ENCODE measurements around the gene LSP1. TPM values are rescaled to one million over a fixed set of nuclear protein-coding genes. Genes with fewer than 3 reads are reported as not detected.

LSP1 gene
- polyA plus RNA-seq, 1 donor from 2014 or later, result not detected

DNA sequence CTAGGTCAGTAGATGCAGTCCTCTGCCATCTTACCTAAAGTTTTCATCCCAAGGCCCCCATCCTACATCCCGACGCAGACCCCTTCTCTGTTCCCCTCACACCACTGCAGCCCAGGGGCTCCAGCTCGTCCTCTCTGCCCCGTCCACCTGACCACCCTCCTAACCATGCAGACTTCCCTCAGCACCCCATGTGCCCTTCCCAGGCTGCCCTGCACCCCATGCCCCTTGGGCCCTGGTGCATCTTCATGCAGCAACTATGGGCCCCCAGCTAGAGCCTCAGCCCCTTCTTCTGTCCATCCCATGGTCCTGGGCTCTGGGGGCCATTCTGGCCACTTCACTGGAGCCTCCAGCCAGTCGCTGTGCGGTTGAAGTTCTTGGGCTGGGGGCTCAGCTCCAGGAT lies 35.9 kb downstream of the LSP1 start:
- Histone ChIP-seq H3F3A (ENCODE audit: insufficient read depth, low read length, poor library complexity, severe bottlenecking) (no peaks in the 10 kb centered on the region), H2AFZ (ENCODE audit: low read depth, low read length) (no peak overlapping the region), H3K36me3 (ENCODE audit: insufficient read depth, low read length) (no peaks in the 10 kb centered on the region), H3K27ac (ENCODE audit: low read length) (no peak overlapping the region), H3K9me2 (ENCODE audit: insufficient read depth, low read length) (no peaks in the 10 kb centered on the region), H3K79me2 (replicated peaks; ENCODE audit: insufficient read depth, low read length) (no peaks in the 10 kb centered on the region), H3K27me3 (ENCODE audit: insufficient read depth, low read depth, low read length) (no peaks in the 10 kb centered on the region), H3K9ac (ENCODE audit: low read length) (no peak overlapping the region), H4K20me1 (ENCODE audit: insufficient read depth) (no peaks in the 10 kb centered on the region), H3K4me2 (ENCODE audit: low read length) (no peak overlapping the region), H3K4me3 (ENCODE audit: low read length) (no peak overlapping the region), H3K9me3 (ENCODE audit: low read length) (no peaks in the 10 kb centered on the region)
- TF ChIP-seq SMC3 (conservative IDR thresholded peaks at IDR 0.05; ENCODE audit: poor library complexity), result no peak
- TF ChIP-seq EZH2 (IDR thresholded peaks at IDR 0.05; ENCODE audit: borderline replicate concordance, insufficient read depth, low read length, poor library complexity, severe bottlenecking), result no peak
- TF ChIP-seq EP300 (conservative IDR thresholded peaks at IDR 0.05; ENCODE audit: poor library complexity, severe bottlenecking), result no peak
- TF ChIP-seq, protein P1, sequence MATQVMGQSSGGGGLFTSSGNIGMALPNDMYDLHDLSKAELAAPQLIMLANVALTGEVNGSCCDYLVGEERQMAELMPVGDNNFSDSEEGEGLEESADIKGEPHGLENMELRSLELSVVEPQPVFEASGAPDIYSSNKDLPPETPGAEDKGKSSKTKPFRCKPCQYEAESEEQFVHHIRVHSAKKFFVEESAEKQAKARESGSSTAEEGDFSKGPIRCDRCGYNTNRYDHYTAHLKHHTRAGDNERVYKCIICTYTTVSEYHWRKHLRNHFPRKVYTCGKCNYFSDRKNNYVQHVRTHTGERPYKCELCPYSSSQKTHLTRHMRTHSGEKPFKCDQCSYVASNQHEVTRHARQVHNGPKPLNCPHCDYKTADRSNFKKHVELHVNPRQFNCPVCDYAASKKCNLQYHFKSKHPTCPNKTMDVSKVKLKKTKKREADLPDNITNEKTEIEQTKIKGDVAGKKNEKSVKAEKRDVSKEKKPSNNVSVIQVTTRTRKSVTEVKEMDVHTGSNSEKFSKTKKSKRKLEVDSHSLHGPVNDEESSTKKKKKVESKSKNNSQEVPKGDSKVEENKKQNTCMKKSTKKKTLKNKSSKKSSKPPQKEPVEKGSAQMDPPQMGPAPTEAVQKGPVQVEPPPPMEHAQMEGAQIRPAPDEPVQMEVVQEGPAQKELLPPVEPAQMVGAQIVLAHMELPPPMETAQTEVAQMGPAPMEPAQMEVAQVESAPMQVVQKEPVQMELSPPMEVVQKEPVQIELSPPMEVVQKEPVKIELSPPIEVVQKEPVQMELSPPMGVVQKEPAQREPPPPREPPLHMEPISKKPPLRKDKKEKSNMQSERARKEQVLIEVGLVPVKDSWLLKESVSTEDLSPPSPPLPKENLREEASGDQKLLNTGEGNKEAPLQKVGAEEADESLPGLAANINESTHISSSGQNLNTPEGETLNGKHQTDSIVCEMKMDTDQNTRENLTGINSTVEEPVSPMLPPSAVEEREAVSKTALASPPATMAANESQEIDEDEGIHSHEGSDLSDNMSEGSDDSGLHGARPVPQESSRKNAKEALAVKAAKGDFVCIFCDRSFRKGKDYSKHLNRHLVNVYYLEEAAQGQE (IDR thresholded peaks at IDR 0.05; ENCODE audit: borderline replicate concordance), result no peak
- TF ChIP-seq MXI1 (conservative IDR thresholded peaks at IDR 0.05; ENCODE audit: poor library complexity, severe bottlenecking), result no peak
- TF ChIP-seq RAD21 (conservative IDR thresholded peaks at IDR 0.05), result no peak

DNA sequence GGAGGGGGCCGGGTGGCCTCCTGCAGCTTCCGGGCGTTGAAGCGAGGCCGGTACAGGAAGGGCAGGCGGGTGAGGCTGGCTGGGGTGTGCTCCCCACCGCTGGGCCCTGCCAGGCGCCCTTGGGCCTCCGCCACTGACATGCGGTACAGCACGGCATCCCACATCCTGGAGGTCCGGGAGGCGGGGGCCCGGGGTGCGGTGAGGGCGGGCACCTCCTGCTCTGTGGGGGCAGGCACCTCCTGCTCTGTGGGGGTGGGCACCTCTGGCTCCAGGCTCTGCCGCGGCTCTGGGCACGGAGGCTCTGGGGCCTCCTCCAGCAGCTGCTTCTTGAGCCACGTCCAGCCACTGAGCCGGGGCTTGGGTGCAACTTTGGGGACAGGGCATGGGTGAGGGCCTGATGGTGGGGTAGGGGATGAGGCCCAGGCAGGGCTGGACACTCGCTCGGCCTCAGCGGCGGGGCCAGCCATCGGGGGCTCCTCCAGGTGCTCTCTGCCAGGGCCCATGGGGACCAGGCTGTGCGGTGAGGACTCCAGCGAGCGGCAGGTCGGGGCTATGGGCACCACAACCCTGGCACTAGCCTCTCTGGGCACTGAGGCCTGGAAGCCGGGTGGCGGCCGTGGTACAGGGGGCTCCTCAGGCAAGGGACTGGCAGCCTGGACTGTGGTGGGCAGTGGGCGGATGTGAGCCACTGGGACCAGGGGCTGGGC lies 36.5 kb downstream of the LSP1 start:
- no peak for TF ChIP-seq EZH2 (IDR thresholded peaks at IDR 0.05; ENCODE audit: borderline replicate concordance, insufficient read depth, low read length, poor library complexity, severe bottlenecking)
- TF ChIP-seq SMC3 (conservative IDR thresholded peaks at IDR 0.05; ENCODE audit: poor library complexity), result no peak
- TF ChIP-seq POLR2AphosphoS5 (IDR thresholded peaks at IDR 0.05), result no peak
- no peak for TF ChIP-seq EP300 (conservative IDR thresholded peaks at IDR 0.05; ENCODE audit: poor library complexity, severe bottlenecking)
- TF ChIP-seq, protein P2, sequence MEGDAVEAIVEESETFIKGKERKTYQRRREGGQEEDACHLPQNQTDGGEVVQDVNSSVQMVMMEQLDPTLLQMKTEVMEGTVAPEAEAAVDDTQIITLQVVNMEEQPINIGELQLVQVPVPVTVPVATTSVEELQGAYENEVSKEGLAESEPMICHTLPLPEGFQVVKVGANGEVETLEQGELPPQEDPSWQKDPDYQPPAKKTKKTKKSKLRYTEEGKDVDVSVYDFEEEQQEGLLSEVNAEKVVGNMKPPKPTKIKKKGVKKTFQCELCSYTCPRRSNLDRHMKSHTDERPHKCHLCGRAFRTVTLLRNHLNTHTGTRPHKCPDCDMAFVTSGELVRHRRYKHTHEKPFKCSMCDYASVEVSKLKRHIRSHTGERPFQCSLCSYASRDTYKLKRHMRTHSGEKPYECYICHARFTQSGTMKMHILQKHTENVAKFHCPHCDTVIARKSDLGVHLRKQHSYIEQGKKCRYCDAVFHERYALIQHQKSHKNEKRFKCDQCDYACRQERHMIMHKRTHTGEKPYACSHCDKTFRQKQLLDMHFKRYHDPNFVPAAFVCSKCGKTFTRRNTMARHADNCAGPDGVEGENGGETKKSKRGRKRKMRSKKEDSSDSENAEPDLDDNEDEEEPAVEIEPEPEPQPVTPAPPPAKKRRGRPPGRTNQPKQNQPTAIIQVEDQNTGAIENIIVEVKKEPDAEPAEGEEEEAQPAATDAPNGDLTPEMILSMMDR (IDR thresholded peaks at IDR 0.05; ENCODE audit: poor library complexity, severe bottlenecking), result no peak
- no peak for TF ChIP-seq RAD21 (conservative IDR thresholded peaks at IDR 0.05)
- TF ChIP-seq MXI1 (conservative IDR thresholded peaks at IDR 0.05; ENCODE audit: poor library complexity, severe bottlenecking), result no peak
- no peak for TF ChIP-seq TAF1 (IDR thresholded peaks at IDR 0.05; ENCODE audit: low read depth)
- TF ChIP-seq, protein P1 (IDR thresholded peaks at IDR 0.05; ENCODE audit: borderline replicate concordance), result no peak
- Histone ChIP-seq H4K20me1 (ENCODE audit: insufficient read depth) (no peaks in the 10 kb centered on the region), H3K27me3 (ENCODE audit: insufficient read depth, low read depth, low read length) (no peaks in the 10 kb centered on the region), H2AFZ (ENCODE audit: low read depth, low read length) (no peak overlapping the region), H3K36me3 (ENCODE audit: insufficient read depth, low read length) (no peaks in the 10 kb centered on the region), H3K27ac (ENCODE audit: low read length) (no peak overlapping the region), H3F3A (ENCODE audit: insufficient read depth, low read length, poor library complexity, severe bottlenecking) (no peaks in the 10 kb centered on the region), H3K9ac (ENCODE audit: low read length) (no peak overlapping the region), H3K79me2 (replicated peaks; ENCODE audit: insufficient read depth, low read length) (no peaks in the 10 kb centered on the region), H3K9me2 (ENCODE audit: insufficient read depth, low read length) (no peaks in the 10 kb centered on the region), H3K4me3 (ENCODE audit: low read length) (no peak overlapping the region), H3K9me3 (ENCODE audit: low read length) (no peaks in the 10 kb centered on the region), H3K4me2 (ENCODE audit: low read length) (no peak overlapping the region)

Measured in neural cell (in vitro differentiated cells).